GM13976 (cell line): ENCODE measurements around the gene DDR1.

Experiments
- DNase-seq: peaks from one replicate; pipeline ENCODE4 v3.0.0; 2012; ENCODE audit warnings: low spot score
- in situ Hi-C: fragments of 300-500 bp; cut with MboI; formaldehyde crosslinking; loops from one replicate; pipeline ENCODE4 v1.12.0; 2022; ENCODE audit warnings: low sequenced_read_pairs, mixed read lengths, inconsistent platforms; ENCODE audit not compliant: unreplicated experiment
- TF ChIP-seq, protein P1 (sequence below): IDR thresholded peaks from 2 replicates; pipeline ENCODE4 v1.5.1; 2012; ENCODE audit warnings: borderline replicate concordance, mild to moderate bottlenecking; ENCODE audit not compliant: insufficient read depth; ENCODE audit errors: extremely low read depth, missing control alignments, control extremely low read depth

The DDR1 gene

GRCh38 chr6:30931272-30931671 lies 47.0 kb downstream of the DDR1 start:
- DNase-seq = no peak
- in situ Hi-C loops = no loop called here
- TF ChIP-seq, protein P1, sequence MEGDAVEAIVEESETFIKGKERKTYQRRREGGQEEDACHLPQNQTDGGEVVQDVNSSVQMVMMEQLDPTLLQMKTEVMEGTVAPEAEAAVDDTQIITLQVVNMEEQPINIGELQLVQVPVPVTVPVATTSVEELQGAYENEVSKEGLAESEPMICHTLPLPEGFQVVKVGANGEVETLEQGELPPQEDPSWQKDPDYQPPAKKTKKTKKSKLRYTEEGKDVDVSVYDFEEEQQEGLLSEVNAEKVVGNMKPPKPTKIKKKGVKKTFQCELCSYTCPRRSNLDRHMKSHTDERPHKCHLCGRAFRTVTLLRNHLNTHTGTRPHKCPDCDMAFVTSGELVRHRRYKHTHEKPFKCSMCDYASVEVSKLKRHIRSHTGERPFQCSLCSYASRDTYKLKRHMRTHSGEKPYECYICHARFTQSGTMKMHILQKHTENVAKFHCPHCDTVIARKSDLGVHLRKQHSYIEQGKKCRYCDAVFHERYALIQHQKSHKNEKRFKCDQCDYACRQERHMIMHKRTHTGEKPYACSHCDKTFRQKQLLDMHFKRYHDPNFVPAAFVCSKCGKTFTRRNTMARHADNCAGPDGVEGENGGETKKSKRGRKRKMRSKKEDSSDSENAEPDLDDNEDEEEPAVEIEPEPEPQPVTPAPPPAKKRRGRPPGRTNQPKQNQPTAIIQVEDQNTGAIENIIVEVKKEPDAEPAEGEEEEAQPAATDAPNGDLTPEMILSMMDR = no peak

GRCh38 chr6:30931969-30932645 lies 47.8 kb downstream of the DDR1 start, which contains the start of gene SFTA2:
SFTA2 (minus strand) TSS chr6:30932170; CDS start chr6:30932096, 74 bp downstream.
- TF ChIP-seq, protein P1 = no peak
- no peak for DNase-seq
- in situ Hi-C loops = no loop called here

DNA sequence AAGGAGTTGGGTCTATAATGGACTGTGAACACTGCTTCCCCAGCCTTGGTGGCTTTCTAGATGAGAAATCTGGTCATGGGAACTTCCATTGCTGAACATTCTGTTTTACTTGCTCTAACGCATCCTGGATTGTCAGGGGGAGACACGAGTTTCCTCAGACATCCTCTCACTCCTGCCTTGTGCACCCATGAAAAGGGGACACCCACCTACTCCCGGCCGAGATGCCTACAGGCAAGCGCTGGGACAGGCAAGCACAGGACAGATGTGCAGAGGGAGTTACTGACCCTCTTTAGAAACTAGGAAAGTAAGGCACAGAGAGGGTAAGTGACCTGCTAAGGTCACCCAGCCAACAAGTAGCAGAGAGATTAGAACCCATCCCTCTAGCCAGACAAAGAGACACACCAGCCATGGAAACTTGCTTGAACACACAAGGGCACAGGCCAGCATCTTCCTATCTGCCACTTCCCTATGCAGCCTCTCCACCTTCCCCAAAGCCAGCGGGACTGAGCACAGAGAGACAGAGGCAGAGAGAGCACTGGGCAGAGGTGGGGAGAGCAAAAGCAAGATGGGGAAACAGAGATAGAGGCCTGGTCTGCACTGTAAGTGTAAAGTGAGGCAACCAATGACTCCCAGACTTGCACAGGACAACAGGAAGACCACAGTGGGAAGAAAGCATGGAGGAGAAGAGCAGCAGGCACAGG lies 48.5 kb downstream of the DDR1 start:
- TF ChIP-seq, protein P1 = no peak
- in situ Hi-C loops = no loop called here
- DNase-seq = no peak

- no peak for DNase-seq
- in situ Hi-C loops = no loop called here
- TF ChIP-seq, protein P1 = no peak
Measured at GRCh38 chr6:30935018-30935417, 50.7 kb downstream of the DDR1 start.

GRCh38 chr6:30937265-30937664 lies 52.9 kb downstream of the DDR1 start:
- TF ChIP-seq, protein P1 = no peak
- in situ Hi-C loops = no loop called here
- no peak for DNase-seq

DNA sequence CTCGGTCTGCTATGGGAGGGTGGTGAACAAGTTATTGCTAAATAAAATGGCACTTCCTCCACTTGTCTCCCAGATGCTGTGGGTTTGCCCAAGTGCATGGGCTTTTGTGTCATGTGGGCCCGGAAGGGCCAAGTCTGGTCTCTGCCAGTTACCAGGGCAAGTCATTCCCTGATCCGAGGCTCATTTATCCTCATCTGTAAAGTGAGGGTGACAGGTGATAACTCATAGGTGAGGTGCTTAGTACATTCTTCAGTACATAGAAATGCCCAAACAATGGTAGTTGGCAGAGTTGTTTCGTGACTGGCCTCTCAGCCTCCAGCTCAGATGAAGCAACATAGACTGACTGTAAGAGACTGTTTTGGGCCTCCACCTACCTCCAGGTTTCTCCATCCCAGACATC lies 54.4 kb downstream of the DDR1 start:
- in situ Hi-C loops = no loop called here
- no peak for DNase-seq
- TF ChIP-seq, protein P1 = no peak
